ENCODE data around the gene POLR3K.

GRCh38 chr16:69181-69580 lies 15.8 kb upstream of the POLR3K start:
- TF ChIP-seq, protein P1, sequence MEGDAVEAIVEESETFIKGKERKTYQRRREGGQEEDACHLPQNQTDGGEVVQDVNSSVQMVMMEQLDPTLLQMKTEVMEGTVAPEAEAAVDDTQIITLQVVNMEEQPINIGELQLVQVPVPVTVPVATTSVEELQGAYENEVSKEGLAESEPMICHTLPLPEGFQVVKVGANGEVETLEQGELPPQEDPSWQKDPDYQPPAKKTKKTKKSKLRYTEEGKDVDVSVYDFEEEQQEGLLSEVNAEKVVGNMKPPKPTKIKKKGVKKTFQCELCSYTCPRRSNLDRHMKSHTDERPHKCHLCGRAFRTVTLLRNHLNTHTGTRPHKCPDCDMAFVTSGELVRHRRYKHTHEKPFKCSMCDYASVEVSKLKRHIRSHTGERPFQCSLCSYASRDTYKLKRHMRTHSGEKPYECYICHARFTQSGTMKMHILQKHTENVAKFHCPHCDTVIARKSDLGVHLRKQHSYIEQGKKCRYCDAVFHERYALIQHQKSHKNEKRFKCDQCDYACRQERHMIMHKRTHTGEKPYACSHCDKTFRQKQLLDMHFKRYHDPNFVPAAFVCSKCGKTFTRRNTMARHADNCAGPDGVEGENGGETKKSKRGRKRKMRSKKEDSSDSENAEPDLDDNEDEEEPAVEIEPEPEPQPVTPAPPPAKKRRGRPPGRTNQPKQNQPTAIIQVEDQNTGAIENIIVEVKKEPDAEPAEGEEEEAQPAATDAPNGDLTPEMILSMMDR (IDR thresholded peaks at IDR 0.05), result no peak
- no peak for TF ChIP-seq POLR2AphosphoS5 (IDR thresholded peaks at IDR 0.05; ENCODE audit: low read depth, low read length)
- TF ChIP-seq GABPA (IDR thresholded peaks at IDR 0.05; ENCODE audit: low read depth), result no peak
- no peak for TF ChIP-seq MEF2A (IDR thresholded peaks at IDR 0.05; ENCODE audit: borderline replicate concordance, low read depth)
- TF ChIP-seq TEAD4 (IDR thresholded peaks at IDR 0.05; ENCODE audit: borderline replicate concordance, insufficient read depth), result no peak
- TF ChIP-seq ELF1 (IDR thresholded peaks at IDR 0.05), result no peak
